ENCODE measurements around the gene CCDC9B.
A peak's percentile ranks its signal among the peaks of the same experiment; 100 is the strongest.

Gene CCDC9B

GRCh38 chr15:40314723-40315276 is 25.9 kb downstream of the CCDC9B start:
- ATAC-seq (no peak), DNase-seq (ENCODE audit: low spot score in 2 of 2) (no peak)
- Mint-ChIP-seq H3K36me3 (no peaks in the 10 kb centered on the region), H3K27ac (no peak overlapping the region), H3K4me1 (peaks cover 29% of the 10 kb centered on the region), H3K9me3 (no peaks in the 10 kb centered on the region), H3K4me3 (no peak overlapping the region)

- Mint-ChIP-seq H3K4me3 (peak overlapping the region; percentile 27), H3K27ac (peak overlapping the region; percentile 83), H3K36me3 (no peaks in the 10 kb centered on the region), H3K9me3 (no peaks in the 10 kb centered on the region), H3K4me1 (peaks cover 39% of the 10 kb centered on the region)
- DNase-seq (ENCODE audit: low spot score in 2 of 2) (no peak), ATAC-seq (peak; percentile 72)
Observed at GRCh38 chr15:40313531-40314398, 27.0 kb downstream of the CCDC9B start.

GRCh38 chr15:40312370-40313158 is 28.2 kb downstream of the CCDC9B start:
- DNase-seq (ENCODE audit: low spot score in 2 of 2) (no peak), ATAC-seq (no peak)
- peaks cover 44% of the 10 kb centered on the region for H3K4me1 Mint-ChIP-seq
- H3K9me3 Mint-ChIP-seq: no peaks in the 10 kb centered on the region
- H3K4me3 Mint-ChIP-seq: no peak overlapping the region
- peaks cover 6% of the 10 kb centered on the region for H3K36me3 Mint-ChIP-seq
- H3K27ac Mint-ChIP-seq: peak overlapping the region; percentile 83

- Mint-ChIP-seq H3K36me3 (peaks cover 6% of the 10 kb centered on the region), H3K9me3 (no peaks in the 10 kb centered on the region), H3K4me1 (peaks cover 53% of the 10 kb centered on the region), H3K4me3 (no peak overlapping the region), H3K27ac (no peak overlapping the region)
- DNase-seq (ENCODE audit: low spot score in 2 of 2) (no peak), ATAC-seq (no peak)
Observed at GRCh38 chr15:40310993-40311392, 29.7 kb downstream of the CCDC9B start.

GRCh38 chr15:40310001-40310959 is 30.5 kb downstream of the CCDC9B start:
- peak overlapping the region; percentile 96 for H3K27ac Mint-ChIP-seq
- H3K4me3 Mint-ChIP-seq: peak overlapping the region; percentile 92
- H3K4me1 Mint-ChIP-seq: peaks cover 53% of the 10 kb centered on the region
- peaks cover 6% of the 10 kb centered on the region for H3K36me3 Mint-ChIP-seq
- peak; percentile 53 to 77 for DNase-seq (ENCODE audit: low spot score in 2 of 2)
- no peaks in the 10 kb centered on the region for H3K9me3 Mint-ChIP-seq
- ATAC-seq: peak; percentile 45

GRCh38 chr15:40309344-40309862 is 31.3 kb downstream of the CCDC9B start:
- no peaks in the 10 kb centered on the region for H3K9me3 Mint-ChIP-seq
- peaks cover 61% of the 10 kb centered on the region for H3K4me1 Mint-ChIP-seq
- no peak for DNase-seq (ENCODE audit: low spot score in 2 of 2)
- ATAC-seq: no peak
- H3K27ac Mint-ChIP-seq: peak overlapping the region; percentile 96
- peak overlapping the region; percentile 92 for H3K4me3 Mint-ChIP-seq
- peaks cover 6% of the 10 kb centered on the region for H3K36me3 Mint-ChIP-seq

- H3K36me3 Mint-ChIP-seq: peaks cover 23% of the 10 kb centered on the region
- ATAC-seq (peak; percentile 84), DNase-seq (ENCODE audit: low spot score in 2 of 2) (peak; percentile 54 to 84)
- no peaks in the 10 kb centered on the region for H3K9me3 Mint-ChIP-seq
- peak within 1 kb of the TSS; percentile 92 for H3K4me3 Mint-ChIP-seq
- H3K27ac Mint-ChIP-seq: peak within 1 kb of the TSS; percentile 96
- H3K4me1 Mint-ChIP-seq: peaks cover 58% of the 10 kb centered on the region
Observed at GRCh38 chr15:40307421-40308211, 33.1 kb downstream of the CCDC9B start, which contains the start of gene PLCB2. Gene PLCB2 (minus strand): TSS chr15:40307935. CDS start chr15:40307672, 263 bp downstream.

- peak overlapping the region; percentile 96 for H3K27ac Mint-ChIP-seq
- H3K9me3 Mint-ChIP-seq: no peaks in the 10 kb centered on the region
- no peak for ATAC-seq
- peaks cover 58% of the 10 kb centered on the region for H3K4me1 Mint-ChIP-seq
- peaks cover 26% of the 10 kb centered on the region for H3K36me3 Mint-ChIP-seq
- H3K4me3 Mint-ChIP-seq: peak overlapping the region; percentile 92
- DNase-seq (ENCODE audit: low spot score in 2 of 2): peak in 1 of 2 donors; percentile 63
Observed at GRCh38 chr15:40306908-40307307, 33.8 kb downstream of the CCDC9B start.

- Mint-ChIP-seq H3K9me3 (no peaks in the 10 kb centered on the region), H3K27ac (peak overlapping the region; percentile 96), H3K4me1 (peaks cover 58% of the 10 kb centered on the region), H3K36me3 (peaks cover 32% of the 10 kb centered on the region), H3K4me3 (peak overlapping the region; percentile 92)
- DNase-seq (ENCODE audit: low spot score in 2 of 2): no peak
- ATAC-seq: no peak
Observed at GRCh38 chr15:40306371-40306770, 34.4 kb downstream of the CCDC9B start.

- peaks cover 58% of the 10 kb centered on the region for H3K4me1 Mint-ChIP-seq
- no peak for DNase-seq (ENCODE audit: low spot score in 2 of 2)
- H3K36me3 Mint-ChIP-seq: peaks cover 43% of the 10 kb centered on the region
- H3K4me3 Mint-ChIP-seq: no peak overlapping the region
- no peak for ATAC-seq
- peaks cover 2% of the 10 kb centered on the region for H3K9me3 Mint-ChIP-seq
- H3K27ac Mint-ChIP-seq: no peak overlapping the region
Observed at GRCh38 chr15:40305281-40305680, 35.5 kb downstream of the CCDC9B start.

GRCh38 chr15:40303576-40303975 is 37.2 kb downstream of the CCDC9B start:
- DNase-seq (ENCODE audit: low spot score in 2 of 2) (no peak), ATAC-seq (no peak)
- Mint-ChIP-seq H3K4me3 (no peak overlapping the region), H3K4me1 (peaks cover 41% of the 10 kb centered on the region), H3K9me3 (peaks cover 2% of the 10 kb centered on the region), H3K27ac (peak overlapping the region; percentile 89), H3K36me3 (peaks cover 53% of the 10 kb centered on the region)

- Mint-ChIP-seq H3K36me3 (peaks cover 49% of the 10 kb centered on the region), H3K9me3 (peaks cover 2% of the 10 kb centered on the region), H3K27ac (peak overlapping the region; percentile 89), H3K4me1 (peaks cover 39% of the 10 kb centered on the region), H3K4me3 (no peak overlapping the region)
- ATAC-seq: no peak
- DNase-seq (ENCODE audit: low spot score in 2 of 2): no peak
Observed at GRCh38 chr15:40302981-40303380, 37.8 kb downstream of the CCDC9B start.

- DNase-seq (ENCODE audit: low spot score in 2 of 2) (no peak), ATAC-seq (no peak)
- peaks cover 39% of the 10 kb centered on the region for H3K4me1 Mint-ChIP-seq
- peak overlapping the region; percentile 89 for H3K27ac Mint-ChIP-seq
- H3K4me3 Mint-ChIP-seq: no peak overlapping the region
- peaks cover 2% of the 10 kb centered on the region for H3K9me3 Mint-ChIP-seq
- H3K36me3 Mint-ChIP-seq: peaks cover 51% of the 10 kb centered on the region
Observed at GRCh38 chr15:40302288-40302886, 38.4 kb downstream of the CCDC9B start.
